Neural progenitor cell (in vitro differentiated cells): ENCODE data around the gene HES2. TPM values are rescaled to one million over a fixed set of nuclear protein-coding genes. Genes with fewer than 3 reads are reported as not detected.

Experiments
- DNase-seq: peaks from one replicate; pipeline ENCODE4 v3.0.0-alpha.2; 2016; ENCODE audit warnings: low spot score
- H2AFZ ChIP-seq: fragments of 200-600 bp; sonication (generic); replicated peaks from 2 replicates; pipeline ENCODE4 v1.6.1; 2016; ENCODE audit warnings: antibody characterized with exemption
- H3F3A ChIP-seq: fragments of 200-600 bp; sonication (generic); 2 replicates; pipeline ENCODE4 v1.6.1; 2016; ENCODE audit warnings: antibody characterized with exemption, low read depth
- H3K27ac ChIP-seq: fragments of 200-600 bp; sonication (generic); 2 replicates; pipeline ENCODE4 v1.5.1; 2016; ENCODE audit warnings: mild to moderate bottlenecking
- H3K27me3 ChIP-seq: fragments of 200-600 bp; sonication (generic); 2 replicates; pipeline ENCODE4 v1.6.1; 2016; ENCODE audit warnings: mild to moderate bottlenecking, moderate library complexity
- H3K36me3 ChIP-seq: fragments of 200-600 bp; sonication (generic); 2 replicates; pipeline ENCODE4 v1.5.1; 2016
- H3K4me1 ChIP-seq: fragments of 200-600 bp; sonication (generic); 2 replicates; pipeline ENCODE4 v1.6.1; 2016; ENCODE audit warnings: mixed run types
- H3K4me2 ChIP-seq: fragments of 200-600 bp; sonication (generic); 2 replicates; pipeline ENCODE4 v1.6.1; 2016
- H3K4me3 ChIP-seq: fragments of 200-600 bp; sonication (generic); 2 replicates; pipeline ENCODE4 v1.5.1; 2016
- H3K79me2 ChIP-seq: fragments of 200-600 bp; sonication (generic); 2 replicates; pipeline ENCODE4 v1.6.1; 2016; ENCODE audit warnings: low read depth
- H3K9ac ChIP-seq: fragments of 200-600 bp; sonication (generic); 2 replicates; pipeline ENCODE4 v1.6.1; 2016
- H3K9me3 ChIP-seq: fragments of 200-600 bp; sonication (generic); 2 replicates; pipeline ENCODE4 v1.5.1; 2016; ENCODE audit warnings: low read depth
- H4K20me1 ChIP-seq: fragments of 200-600 bp; sonication (generic); 2 replicates; pipeline ENCODE4 v1.6.1; 2016; ENCODE audit warnings: low read depth
- H3K27ac Mint-ChIP-seq: 3 replicates; pipeline ENCODE4 v1.8.0; 2021; ENCODE audit warnings: mixed read lengths
- H3K27me3 Mint-ChIP-seq: 2 replicates; pipeline ENCODE4 v1.8.0; 2022; ENCODE audit warnings: low read depth, mild to moderate bottlenecking, inconsistent platforms, moderate library complexity, mixed read lengths; ENCODE audit not compliant: insufficient read depth
- H3K36me3 Mint-ChIP-seq: 3 replicates; pipeline ENCODE4 v1.8.0; 2021; ENCODE audit warnings: mixed read lengths
- H3K4me1 Mint-ChIP-seq: 3 replicates; pipeline ENCODE4 v1.8.0; 2021; ENCODE audit warnings: mixed read lengths
- H3K4me3 Mint-ChIP-seq: 3 replicates; pipeline ENCODE4 v1.8.0; 2021; ENCODE audit warnings: mild to moderate bottlenecking, moderate library complexity, mixed read lengths
- H3K9me3 Mint-ChIP-seq: 3 replicates; pipeline ENCODE4 v1.8.0; 2020; ENCODE audit warnings: mixed read lengths
- CTCF ChIP-seq: fragments of 200-600 bp; sonication (generic); IDR thresholded peaks from 2 replicates; pipeline ENCODE4 v1.5.1; 2017; ENCODE audit warnings: antibody characterized with exemption, mild to moderate bottlenecking
- EZH2 ChIP-seq: fragments of 200-600 bp; sonication (generic); IDR thresholded peaks from 2 replicates; pipeline ENCODE4 v1.6.1; 2017; ENCODE audit warnings: antibody characterized with exemption, mild to moderate bottlenecking, moderate library complexity
- EZH2phosphoT487 ChIP-seq: fragments of 200-600 bp; sonication (generic); IDR thresholded peaks from 2 replicates; pipeline ENCODE4 v1.6.1; 2017; ENCODE audit warnings: antibody characterized with exemption
- total RNA-seq: library from RNA; depleted of rRNA; stranded (reverse); fragments of >200 nt; gene quantifications from 2 replicates; pipeline ENCODE4 v1.2.3, GENCODE V29; 2015; ENCODE audit warnings: low replicate concordance

Gene HES2
- total RNA-seq, 1 donor from 2014 or later, result 0.04 TPM

- Mint-ChIP-seq H3K36me3 (peaks cover 3% of the 10 kb centered on the region), H3K4me1 (peaks cover 10% of the 10 kb centered on the region), H3K27me3 (peaks cover 2% of the 10 kb centered on the region), H3K4me3 (no peak overlapping the region), H3K9me3 (no peaks in the 10 kb centered on the region), H3K27ac (no peak overlapping the region)
- DNase-seq, result no peak
- Histone ChIP-seq H3K4me3 (no peak overlapping the region), H3K9me3 (no peaks in the 10 kb centered on the region), H3K4me1 (peaks cover 23% of the 10 kb centered on the region), H3K27me3 (peaks cover 16% of the 10 kb centered on the region), H3K79me2 (no peaks in the 10 kb centered on the region), H3K27ac (no peak overlapping the region), H3F3A (peaks cover under 1% of the 10 kb centered on the region), H2AFZ (no peak overlapping the region), H3K36me3 (no peaks in the 10 kb centered on the region), H4K20me1 (no peaks in the 10 kb centered on the region), H3K9ac (no peak overlapping the region), H3K4me2 (no peak overlapping the region)
- no peak for TF ChIP-seq CTCF
- no peak for TF ChIP-seq EZH2
- TF ChIP-seq EZH2phosphoT487, result no peak
These were observed 42.8 kb upstream of the HES2 start for GRCh38 chr1:6462412-6463119.

- Histone ChIP-seq H3K79me2 (no peaks in the 10 kb centered on the region), H4K20me1 (no peaks in the 10 kb centered on the region), H3K9me3 (no peaks in the 10 kb centered on the region), H3K4me2 (no peak overlapping the region), H2AFZ (no peak overlapping the region), H3K27ac (no peak overlapping the region), H3K36me3 (no peaks in the 10 kb centered on the region), H3K4me3 (no peak overlapping the region), H3K9ac (no peak overlapping the region), H3F3A (peaks cover 4% of the 10 kb centered on the region), H3K27me3 (peaks cover 16% of the 10 kb centered on the region), H3K4me1 (peaks cover 23% of the 10 kb centered on the region)
- peaks cover 10% of the 10 kb centered on the region for H3K4me1 Mint-ChIP-seq
- no peak for TF ChIP-seq EZH2phosphoT487
- no peak for TF ChIP-seq EZH2
- TF ChIP-seq CTCF, result no peak
- peaks cover 3% of the 10 kb centered on the region for H3K36me3 Mint-ChIP-seq
- peaks cover 5% of the 10 kb centered on the region for H3K27me3 Mint-ChIP-seq
- DNase-seq, result no peak
- no peak overlapping the region for H3K27ac Mint-ChIP-seq
- no peaks in the 10 kb centered on the region for H3K9me3 Mint-ChIP-seq
- H3K4me3 Mint-ChIP-seq, result no peak overlapping the region
These were observed 42.1 kb upstream of the HES2 start for GRCh38 chr1:6461538-6462411.

- DNase-seq, result no peak
- no peak overlapping the region for H3K9ac ChIP-seq
- no peak overlapping the region for H3K27ac ChIP-seq
- Mint-ChIP-seq H3K27ac (no peak overlapping the region), H3K36me3 (peaks cover 3% of the 10 kb centered on the region), H3K4me3 (no peak overlapping the region), H3K4me1 (peaks cover 10% of the 10 kb centered on the region), H3K9me3 (no peaks in the 10 kb centered on the region), H3K27me3 (peaks cover 3% of the 10 kb centered on the region)
- H3K36me3 ChIP-seq, result no peaks in the 10 kb centered on the region
- peaks cover 22% of the 10 kb centered on the region for H3K4me1 ChIP-seq
- peaks cover 9% of the 10 kb centered on the region for H3K27me3 ChIP-seq
- H3K9me3 ChIP-seq, result no peaks in the 10 kb centered on the region
- no peak overlapping the region for H3K4me2 ChIP-seq
- H3F3A ChIP-seq, result peaks cover 7% of the 10 kb centered on the region
- TF ChIP-seq CTCF, result no peak
- no peak for TF ChIP-seq EZH2
- TF ChIP-seq EZH2phosphoT487, result no peak
- no peaks in the 10 kb centered on the region for H4K20me1 ChIP-seq
- no peak overlapping the region for H2AFZ ChIP-seq
- no peaks in the 10 kb centered on the region for H3K79me2 ChIP-seq
- no peak overlapping the region for H3K4me3 ChIP-seq
These were observed 41.4 kb upstream of the HES2 start for GRCh38 chr1:6461051-6461530.
